ENCODE measurements around the gene PLXNA1. TPM values are rescaled to one million over a fixed set of nuclear protein-coding genes. Genes with fewer than 3 reads are reported as not detected.

Gene PLXNA1
- total and polyA plus RNA-seq, 2 experiments from 2014 or later = 11.0 to 73.5 TPM

DNA sequence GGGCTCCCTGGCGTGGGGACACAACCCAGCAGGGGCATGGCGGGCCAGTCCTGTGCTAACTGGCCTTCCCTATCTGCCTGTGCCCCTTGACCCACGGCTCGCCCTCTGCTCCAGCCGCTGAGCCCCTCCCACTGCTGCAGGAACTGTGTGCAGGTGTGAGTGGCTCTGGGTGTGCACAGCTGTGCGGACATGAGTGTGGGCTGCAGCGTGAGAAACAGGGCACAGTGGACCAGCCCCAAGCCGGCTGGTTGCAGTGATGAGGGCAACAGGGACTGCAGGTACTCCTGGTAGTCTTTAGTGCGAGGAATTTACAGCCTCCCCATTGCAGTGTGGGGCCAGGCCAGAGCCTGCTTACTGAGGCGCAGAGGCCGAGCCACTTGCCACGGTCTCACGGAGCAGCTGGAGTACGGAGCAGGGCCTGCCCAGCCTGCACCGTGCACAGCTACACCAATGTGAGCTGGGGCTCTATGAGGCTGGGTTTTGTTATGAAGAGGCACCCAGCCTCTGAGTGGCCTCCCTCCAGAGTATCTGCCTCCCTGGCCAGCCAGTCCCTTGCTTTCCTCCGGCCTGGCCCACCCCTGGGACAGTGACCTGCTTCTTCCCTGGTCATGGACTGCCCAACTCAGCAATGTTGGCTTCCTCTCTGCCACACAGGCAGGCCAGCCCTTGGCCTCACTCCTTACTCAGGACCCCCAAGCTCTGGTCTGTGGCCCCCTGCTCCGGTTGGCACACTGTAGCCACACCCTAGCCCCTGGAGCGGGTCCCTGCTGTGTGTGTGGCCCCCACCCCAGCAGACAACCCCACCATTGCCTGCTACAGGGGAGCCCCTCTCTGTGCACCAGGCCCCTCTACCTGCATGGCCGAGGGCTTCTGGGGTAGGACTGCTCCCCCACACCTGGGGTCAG lies 47.8 kb downstream of the PLXNA1 start (continued):
- TF ChIP-seq, protein P1, sequence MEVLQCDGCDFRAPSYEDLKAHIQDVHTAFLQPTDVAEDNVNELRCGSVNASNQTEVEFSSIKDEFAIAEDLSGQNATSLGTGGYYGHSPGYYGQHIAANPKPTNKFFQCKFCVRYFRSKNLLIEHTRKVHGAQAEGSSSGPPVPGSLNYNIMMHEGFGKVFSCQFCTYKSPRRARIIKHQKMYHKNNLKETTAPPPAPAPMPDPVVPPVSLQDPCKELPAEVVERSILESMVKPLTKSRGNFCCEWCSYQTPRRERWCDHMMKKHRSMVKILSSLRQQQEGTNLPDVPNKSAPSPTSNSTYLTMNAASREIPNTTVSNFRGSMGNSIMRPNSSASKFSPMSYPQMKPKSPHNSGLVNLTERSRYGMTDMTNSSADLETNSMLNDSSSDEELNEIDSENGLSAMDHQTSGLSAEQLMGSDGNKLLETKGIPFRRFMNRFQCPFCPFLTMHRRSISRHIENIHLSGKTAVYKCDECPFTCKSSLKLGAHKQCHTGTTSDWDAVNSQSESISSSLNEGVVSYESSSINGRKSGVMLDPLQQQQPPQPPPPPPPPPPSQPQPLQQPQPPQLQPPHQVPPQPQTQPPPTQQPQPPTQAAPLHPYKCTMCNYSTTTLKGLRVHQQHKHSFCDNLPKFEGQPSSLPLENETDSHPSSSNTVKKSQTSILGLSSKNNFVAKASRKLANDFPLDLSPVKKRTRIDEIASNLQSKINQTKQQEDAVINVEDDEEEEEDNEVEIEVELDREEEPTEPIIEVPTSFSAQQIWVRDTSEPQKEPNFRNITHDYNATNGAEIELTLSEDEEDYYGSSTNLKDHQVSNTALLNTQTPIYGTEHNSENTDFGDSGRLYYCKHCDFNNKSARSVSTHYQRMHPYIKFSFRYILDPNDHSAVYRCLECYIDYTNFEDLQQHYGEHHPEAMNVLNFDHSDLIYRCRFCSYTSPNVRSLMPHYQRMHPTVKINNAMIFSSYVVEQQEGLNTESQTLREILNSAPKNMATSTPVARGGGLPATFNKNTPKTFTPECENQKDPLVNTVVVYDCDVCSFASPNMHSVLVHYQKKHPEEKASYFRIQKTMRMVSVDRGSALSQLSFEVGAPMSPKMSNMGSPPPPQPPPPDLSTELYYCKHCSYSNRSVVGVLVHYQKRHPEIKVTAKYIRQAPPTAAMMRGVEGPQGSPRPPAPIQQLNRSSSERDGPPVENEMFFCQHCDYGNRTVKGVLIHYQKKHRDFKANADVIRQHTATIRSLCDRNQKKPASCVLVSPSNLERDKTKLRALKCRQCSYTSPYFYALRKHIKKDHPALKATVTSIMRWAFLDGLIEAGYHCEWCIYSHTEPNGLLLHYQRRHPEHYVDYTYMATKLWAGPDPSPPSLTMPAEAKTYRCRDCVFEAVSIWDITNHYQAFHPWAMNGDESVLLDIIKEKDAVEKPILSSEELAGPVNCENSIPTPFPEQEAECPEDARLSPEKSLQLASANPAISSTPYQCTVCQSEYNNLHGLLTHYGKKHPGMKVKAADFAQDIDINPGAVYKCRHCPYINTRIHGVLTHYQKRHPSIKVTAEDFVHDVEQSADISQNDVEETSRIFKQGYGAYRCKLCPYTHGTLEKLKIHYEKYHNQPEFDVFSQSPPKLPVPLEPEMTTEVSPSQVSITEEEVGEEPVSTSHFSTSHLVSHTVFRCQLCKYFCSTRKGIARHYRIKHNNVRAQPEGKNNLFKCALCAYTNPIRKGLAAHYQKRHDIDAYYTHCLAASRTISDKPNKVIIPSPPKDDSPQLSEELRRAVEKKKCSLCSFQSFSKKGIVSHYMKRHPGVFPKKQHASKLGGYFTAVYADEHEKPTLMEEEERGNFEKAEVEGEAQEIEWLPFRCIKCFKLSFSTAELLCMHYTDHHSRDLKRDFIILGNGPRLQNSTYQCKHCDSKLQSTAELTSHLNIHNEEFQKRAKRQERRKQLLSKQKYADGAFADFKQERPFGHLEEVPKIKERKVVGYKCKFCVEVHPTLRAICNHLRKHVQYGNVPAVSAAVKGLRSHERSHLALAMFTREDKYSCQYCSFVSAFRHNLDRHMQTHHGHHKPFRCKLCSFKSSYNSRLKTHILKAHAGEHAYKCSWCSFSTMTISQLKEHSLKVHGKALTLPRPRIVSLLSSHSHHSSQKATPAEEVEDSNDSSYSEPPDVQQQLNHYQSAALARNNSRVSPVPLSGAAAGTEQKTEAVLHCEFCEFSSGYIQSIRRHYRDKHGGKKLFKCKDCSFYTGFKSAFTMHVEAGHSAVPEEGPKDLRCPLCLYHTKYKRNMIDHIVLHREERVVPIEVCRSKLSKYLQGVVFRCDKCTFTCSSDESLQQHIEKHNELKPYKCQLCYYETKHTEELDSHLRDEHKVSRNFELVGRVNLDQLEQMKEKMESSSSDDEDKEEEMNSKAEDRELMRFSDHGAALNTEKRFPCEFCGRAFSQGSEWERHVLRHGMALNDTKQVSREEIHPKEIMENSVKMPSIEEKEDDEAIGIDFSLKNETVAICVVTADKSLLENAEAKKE (CRISPR knock-in tag; IDR thresholded peaks at IDR 0.05) = no peak

DNA sequence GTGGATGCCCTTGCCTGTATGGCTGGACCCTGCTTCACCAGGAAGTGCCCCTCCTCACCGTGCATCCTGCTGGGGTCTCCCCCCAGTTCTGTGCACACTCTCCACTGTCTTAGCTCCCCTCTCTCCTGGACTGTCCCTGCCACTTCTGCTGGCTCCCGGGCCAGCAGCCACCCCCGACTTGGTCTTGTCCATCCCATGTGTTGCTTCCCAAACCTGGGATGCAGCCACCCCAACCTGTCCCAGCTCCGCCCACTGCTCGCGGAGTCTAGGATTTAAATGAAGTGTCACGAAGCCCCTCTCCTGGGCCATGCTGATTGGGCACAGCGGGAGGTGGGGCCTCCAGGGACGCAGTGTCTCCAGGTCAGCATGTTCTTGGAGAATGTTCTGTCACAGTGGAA lies 48.5 kb downstream of the PLXNA1 start:
- Mint-ChIP-seq H3K27ac (no peak overlapping the region), H3K4me3 (no peak overlapping the region)
- no peak for TF ChIP-seq ZNF331 (CRISPR knock-in tag; IDR thresholded peaks at IDR 0.05; ENCODE audit: low read depth)
- TF ChIP-seq STAT1 (IDR thresholded peaks at IDR 0.05; ENCODE audit: unreplicated experiment) = no peak
- TF ChIP-seq, protein P2, sequence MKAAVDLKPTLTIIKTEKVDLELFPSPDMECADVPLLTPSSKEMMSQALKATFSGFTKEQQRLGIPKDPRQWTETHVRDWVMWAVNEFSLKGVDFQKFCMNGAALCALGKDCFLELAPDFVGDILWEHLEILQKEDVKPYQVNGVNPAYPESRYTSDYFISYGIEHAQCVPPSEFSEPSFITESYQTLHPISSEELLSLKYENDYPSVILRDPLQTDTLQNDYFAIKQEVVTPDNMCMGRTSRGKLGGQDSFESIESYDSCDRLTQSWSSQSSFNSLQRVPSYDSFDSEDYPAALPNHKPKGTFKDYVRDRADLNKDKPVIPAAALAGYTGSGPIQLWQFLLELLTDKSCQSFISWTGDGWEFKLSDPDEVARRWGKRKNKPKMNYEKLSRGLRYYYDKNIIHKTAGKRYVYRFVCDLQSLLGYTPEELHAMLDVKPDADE (IDR thresholded peaks at IDR 0.05) = no peak
- no peak for TF ChIP-seq EZH2 (IDR thresholded peaks at IDR 0.05; ENCODE audit: low read depth, unreplicated experiment)
- TF ChIP-seq, protein P1 (CRISPR knock-in tag; IDR thresholded peaks at IDR 0.05) = no peak
- TF ChIP-seq EZH2phosphoT487 (IDR thresholded peaks at IDR 0.05; ENCODE audit: unreplicated experiment) = no peak

More for the DNA sequence above, 48.5 kb downstream of the PLXNA1 start:
- no peaks in the 10 kb centered on the region for H3K27me3 ChIP-seq (ENCODE audit: insufficient read depth)
- H2AFZ ChIP-seq = no peak overlapping the region
- DNase-seq (ENCODE audit: low spot score) (no peak), ATAC-seq (no peak)
- no peaks in the 10 kb centered on the region for H3K79me2 ChIP-seq (replicated peaks; ENCODE audit: insufficient read depth)
- peaks cover 19% of the 10 kb centered on the region for H3K36me3 Mint-ChIP-seq (ENCODE audit: low read depth)
- no peaks in the 10 kb centered on the region for H3K36me3 ChIP-seq (ENCODE audit: insufficient read depth)
- peaks cover 15% of the 10 kb centered on the region for H3K27me3 Mint-ChIP-seq (ENCODE audit: insufficient read depth, low read depth, poor library complexity)
- H4K20me1 ChIP-seq (replicated peaks; ENCODE audit: insufficient read depth) = no peaks in the 10 kb centered on the region; the same call in 1 of the 2 replicates
- H3K4me2 ChIP-seq = no peak overlapping the region
- no peaks in the 10 kb centered on the region for H3K9me3 Mint-ChIP-seq
- H3K4me1 ChIP-seq (ENCODE audit: insufficient read depth) = no peaks in the 10 kb centered on the region
- no peaks in the 10 kb centered on the region for H3F3A ChIP-seq (replicated peaks; ENCODE audit: low read depth)
- H3K27ac ChIP-seq (ENCODE audit: low read depth) = no peak overlapping the region
- H3K4me3 ChIP-seq = no peak overlapping the region
- no peaks in the 10 kb centered on the region for H3K9me2 ChIP-seq (ENCODE audit: insufficient read depth)
- H3K4me1 Mint-ChIP-seq = no peaks in the 10 kb centered on the region; the same call in 2 of the 3 replicates

Data from GM23338 (cell line).